ENCODE data around the gene SPATA4. TPM values are rescaled to one million over a fixed set of nuclear protein-coding genes. Genes with fewer than 3 reads are reported as not detected.

Gene SPATA4
- total RNA-seq, 1 experiment from 2014 or later = not detected

GRCh38 chr4:176156656-176157055 lies 38.7 kb downstream of the SPATA4 start:
- Histone ChIP-seq H2BK5ac (ENCODE audit: insufficient read length, low read length) (no peak overlapping the region), H2BK15ac (ENCODE audit: low read depth, low read length) (no peak overlapping the region), H2BK20ac (ENCODE audit: low read depth, low read length, poor library complexity, severe bottlenecking) (no peak overlapping the region), H3K23ac (ENCODE audit: insufficient read length, low read depth, low read length) (no peak overlapping the region), H4K20me1 (ENCODE audit: control insufficient read depth, insufficient read depth, insufficient read length) (no peaks in the 10 kb centered on the region), H3K14ac (ENCODE audit: insufficient read depth, low read length) (no peak overlapping the region), H4K91ac (ENCODE audit: insufficient read length, low read depth, low read length) (no peak overlapping the region), H3K4me2 (ENCODE audit: insufficient read depth, insufficient read length, low read length) (no peak overlapping the region), H3K9ac (ENCODE audit: extremely low read depth, insufficient read length, low read length) (no peak overlapping the region), H3K56ac (ENCODE audit: insufficient read length, low read depth, low read length) (no peak overlapping the region), H3K18ac (ENCODE audit: insufficient read length, low read depth, low read length) (no peak overlapping the region), H2BK12ac (ENCODE audit: insufficient read length, low read depth, low read length) (no peak overlapping the region), H3K27me3 (ENCODE audit: insufficient read depth, low read length) (no peaks in the 10 kb centered on the region), H3K23me2 (ENCODE audit: insufficient read length, low read depth, low read length, poor library complexity, severe bottlenecking) (no peaks in the 10 kb centered on the region), H3K79me1 (ENCODE audit: insufficient read depth, low read depth, low read length, poor library complexity, severe bottlenecking) (no peaks in the 10 kb centered on the region), H3T11ph (ENCODE audit: low read length) (no peak overlapping the region), H2AK5ac (ENCODE audit: insufficient read length, low read length) (no peak overlapping the region), H3K4ac (ENCODE audit: low read depth, low read length) (no peak overlapping the region), H4K5ac (ENCODE audit: insufficient read length, low read depth, low read length) (no peak overlapping the region), H3K4me1 (ENCODE audit: insufficient read depth, low read length) (no peaks in the 10 kb centered on the region), H2BK120ac (ENCODE audit: low read depth, low read length, poor library complexity, severe bottlenecking) (no peak overlapping the region), H3K79me2 (ENCODE audit: insufficient read depth, low read length) (no peaks in the 10 kb centered on the region), H4K8ac (replicated peaks; ENCODE audit: insufficient read length, low read depth, low read length) (no peak overlapping the region), H2AFZ (ENCODE audit: low read length) (no peak overlapping the region), H3K27ac (ENCODE audit: insufficient read length, low read depth, low read length) (no peak overlapping the region), H3K9me3 (ENCODE audit: control insufficient read depth, low read depth, low read length) (no peaks in the 10 kb centered on the region)
- no peaks in the 10 kb centered on the region for H3K27me3 Mint-ChIP-seq (ENCODE audit: low read depth)
- H3K36me3 Mint-ChIP-seq (ENCODE audit: insufficient read depth in 1 of 3, low read depth in 3 of 3) = no peaks in the 10 kb centered on the region
- H3K27ac Mint-ChIP-seq = no peak overlapping the region; a peak in 1 of 7 replicates
- no peak for TF ChIP-seq CTCF (conservative IDR thresholded peaks at IDR 0.05)
- WGBS (ENCODE audit: extremely low coverage, insufficient read length, low lambda C conversion rate) = no CpG with 5 or more reads among the region's 5 CpGs
- no peak for DNase-seq
- H3K4me1 Mint-ChIP-seq = no peaks in the 10 kb centered on the region
- H3K4me3 Mint-ChIP-seq = no peak overlapping the region
- H3K9me3 Mint-ChIP-seq = no peaks in the 10 kb centered on the region

Data from H9 (cell line).